Measurements from ENCODE around the gene FMNL2.

Gene FMNL2

GRCh38 chr2:152339556-152340286, 4.7 kb downstream of the FMNL2 start:
- DNase-seq, result no peak

DNA sequence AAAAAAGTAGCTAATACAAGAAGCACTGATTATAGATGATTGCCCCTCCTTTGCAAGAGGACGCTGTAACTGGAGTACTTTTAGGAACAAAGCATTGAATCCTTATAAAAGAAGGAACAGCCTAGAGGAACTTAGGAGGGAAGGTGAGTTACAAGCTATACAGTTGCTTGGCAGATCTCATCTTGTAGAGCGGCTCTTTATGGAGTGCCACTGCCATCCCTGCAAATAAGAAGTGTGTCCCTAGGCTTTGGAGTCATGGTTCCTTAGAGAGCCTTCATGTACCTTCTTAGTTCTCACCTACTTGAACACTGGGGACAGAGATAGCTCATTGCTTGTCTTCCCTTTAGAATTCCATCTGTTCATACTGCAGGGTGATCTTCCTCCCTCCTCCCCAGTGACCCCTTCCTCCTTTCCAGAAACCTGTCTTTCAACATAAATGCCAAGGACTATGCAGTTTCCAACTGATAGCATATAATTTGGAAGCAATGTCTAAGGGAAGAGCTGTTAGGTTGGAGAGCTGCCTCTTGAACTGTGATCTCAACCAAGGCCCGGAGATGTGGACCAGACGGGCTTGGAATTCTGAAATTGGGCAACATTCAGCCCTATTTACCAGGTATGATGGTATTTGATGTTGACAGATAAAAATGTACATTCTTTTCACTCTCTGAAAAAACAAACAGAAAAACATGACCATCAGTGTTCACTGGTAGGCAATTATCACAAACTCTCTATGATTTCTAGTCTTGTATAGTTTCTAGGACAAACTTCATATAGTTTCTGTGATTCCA, 7.5 kb downstream of the FMNL2 start:
- DNase-seq, result no peak

DNA sequence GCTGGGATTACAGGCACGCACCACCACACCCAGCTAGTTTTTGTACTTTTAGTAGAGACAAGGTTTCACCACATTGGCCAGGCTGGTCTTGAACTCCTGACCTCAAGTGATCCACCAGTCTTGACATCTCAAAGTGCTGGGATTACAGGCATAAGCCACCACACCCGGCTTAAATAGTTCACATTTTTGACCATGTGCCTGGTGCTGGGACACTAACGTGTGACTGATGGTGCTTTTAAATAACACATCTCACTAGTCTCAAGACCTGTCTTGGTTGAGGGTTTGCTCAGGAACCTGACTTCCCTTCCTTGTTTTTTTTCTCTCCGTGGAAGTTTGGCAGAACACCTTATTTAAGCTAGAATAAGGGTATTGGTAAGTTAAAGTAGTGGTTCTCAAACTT, 8.5 kb downstream of the FMNL2 start:
- DNase-seq, result no peak

- no peak for DNase-seq
Measured at GRCh38 chr2:152344579-152345195, 9.7 kb downstream of the FMNL2 start.

- no peak for DNase-seq
Measured at GRCh38 chr2:152347076-152347475, 12.1 kb downstream of the FMNL2 start.

- no peak for DNase-seq
Measured at GRCh38 chr2:152348388-152348787, 13.4 kb downstream of the FMNL2 start.

DNA sequence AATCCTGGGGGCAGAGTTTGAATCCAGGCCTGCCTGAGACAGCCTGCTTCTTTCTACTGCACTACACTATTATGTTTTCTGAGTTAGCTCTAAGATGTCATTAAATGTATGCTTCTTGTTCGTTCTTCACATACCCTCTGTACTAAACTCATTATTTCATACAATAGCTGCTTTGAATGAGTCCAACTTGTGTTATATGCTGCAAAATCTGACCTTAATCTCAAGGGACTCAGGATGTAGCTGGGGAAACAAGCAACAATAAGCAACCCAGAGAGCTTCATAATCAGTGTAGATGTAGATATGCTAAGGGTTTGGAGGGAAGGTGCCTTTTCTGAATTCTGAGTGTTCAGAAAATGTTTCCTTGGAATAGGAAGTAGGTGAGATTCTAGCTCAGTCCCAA, 14.4 kb downstream of the FMNL2 start:
- no peak for DNase-seq

GRCh38 chr2:152350155-152350679, 15.2 kb downstream of the FMNL2 start:
- DNase-seq, result no peak

DNA sequence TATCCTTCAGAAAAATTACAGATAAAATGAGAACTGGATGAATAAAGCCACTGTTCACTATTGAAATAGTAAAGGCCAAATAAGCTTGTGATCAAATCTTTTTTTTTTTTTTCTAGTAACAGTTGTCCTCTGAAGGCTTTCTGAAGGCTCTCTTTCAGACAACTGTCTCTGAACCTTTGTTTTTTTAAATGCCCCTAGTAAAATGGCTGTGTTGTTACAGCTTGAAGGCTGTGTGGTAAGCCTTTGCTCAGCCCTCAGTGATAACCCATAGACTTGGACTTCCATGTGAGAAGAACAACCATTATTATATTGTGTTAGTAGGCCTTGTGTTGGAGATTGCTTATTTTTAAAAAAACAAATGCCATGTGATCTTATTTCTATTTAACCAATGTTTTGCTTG, 17.6 kb downstream of the FMNL2 start:
- no peak for DNase-seq

DNA sequence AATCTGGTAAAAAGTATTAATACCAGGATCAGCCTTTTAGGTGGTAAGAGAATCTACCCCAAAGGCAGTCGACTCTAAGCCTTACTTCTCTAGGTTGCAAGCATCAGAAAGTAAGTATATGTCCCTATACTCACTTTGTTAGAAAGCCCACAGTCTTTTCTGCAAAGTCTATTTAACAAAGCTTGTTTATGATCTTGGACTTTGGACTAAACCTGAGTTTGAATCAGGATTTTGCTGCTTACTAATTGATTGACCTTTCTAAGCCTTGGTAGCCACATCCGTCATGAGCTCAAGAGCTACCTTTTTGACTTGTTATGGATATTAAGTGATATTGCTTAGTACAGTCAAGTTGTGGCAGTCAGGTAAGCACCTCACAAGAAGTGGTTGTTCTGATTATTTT, 18.4 kb downstream of the FMNL2 start:
- DNase-seq, result no peak

DNA sequence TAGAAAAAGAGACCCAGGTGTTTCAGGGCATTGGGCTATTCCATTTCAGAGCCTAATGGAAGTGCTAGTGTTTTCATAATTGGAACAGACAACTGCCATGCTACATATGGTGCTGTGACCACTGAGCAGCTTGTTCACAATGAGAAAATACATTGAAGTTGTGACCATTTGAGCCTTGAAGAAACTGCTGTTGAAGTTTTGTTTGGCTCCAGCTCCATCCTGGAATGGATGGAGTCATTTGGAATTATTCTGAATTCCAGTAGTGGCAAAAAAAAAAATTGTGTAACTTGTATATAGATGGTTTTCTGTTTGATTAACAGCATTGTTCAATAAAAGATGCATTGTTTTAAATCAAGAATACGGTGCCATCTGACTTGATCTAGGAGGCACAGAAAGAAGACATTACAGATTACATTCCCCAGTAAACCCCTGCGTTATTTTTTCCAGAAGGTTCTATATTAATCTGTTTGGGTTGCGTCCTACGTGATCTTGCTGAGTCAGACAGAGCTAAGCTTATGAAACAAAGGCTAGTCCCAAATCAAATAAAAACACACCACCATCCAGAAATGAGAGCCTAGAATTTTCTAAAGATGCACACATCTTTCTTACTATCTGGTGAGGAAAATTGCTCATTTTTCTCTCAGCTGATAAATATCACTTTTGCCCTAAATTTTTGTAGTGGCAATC, 19.2 kb downstream of the FMNL2 start:
- DNase-seq, result no peak

GRCh38 chr2:152354909-152355308, 19.9 kb downstream of the FMNL2 start:
- DNase-seq, result no peak

GRCh38 chr2:152355409-152355831, 20.4 kb downstream of the FMNL2 start:
- DNase-seq, result no peak

GRCh38 chr2:152359573-152360363, 24.8 kb downstream of the FMNL2 start:
- DNase-seq, result no peak

DNA sequence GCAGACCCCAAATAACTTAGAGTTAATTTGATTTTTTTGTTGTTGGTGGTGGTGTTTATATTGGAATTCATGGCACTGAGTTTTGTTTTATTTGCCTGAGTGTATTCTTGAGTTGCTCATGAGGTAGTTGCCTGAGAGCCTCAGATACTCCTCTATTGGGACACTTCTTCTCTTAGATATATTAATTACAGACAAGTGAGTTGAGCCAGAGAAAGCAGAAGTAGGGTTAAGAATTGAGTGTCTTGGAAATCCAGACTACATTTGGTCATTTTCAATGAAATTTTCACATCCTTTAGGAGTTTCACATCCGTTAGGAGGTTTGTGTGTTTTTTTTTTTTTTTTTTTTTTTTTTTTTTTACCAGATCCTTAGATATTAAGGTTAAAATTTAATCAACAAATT, 29.0 kb downstream of the FMNL2 start:
- DNase-seq, result no peak

- DNase-seq, result no peak
Measured at GRCh38 chr2:152367547-152368390, 32.8 kb downstream of the FMNL2 start.

GRCh38 chr2:152369176-152369860, 34.3 kb downstream of the FMNL2 start:
- no peak for DNase-seq

DNA sequence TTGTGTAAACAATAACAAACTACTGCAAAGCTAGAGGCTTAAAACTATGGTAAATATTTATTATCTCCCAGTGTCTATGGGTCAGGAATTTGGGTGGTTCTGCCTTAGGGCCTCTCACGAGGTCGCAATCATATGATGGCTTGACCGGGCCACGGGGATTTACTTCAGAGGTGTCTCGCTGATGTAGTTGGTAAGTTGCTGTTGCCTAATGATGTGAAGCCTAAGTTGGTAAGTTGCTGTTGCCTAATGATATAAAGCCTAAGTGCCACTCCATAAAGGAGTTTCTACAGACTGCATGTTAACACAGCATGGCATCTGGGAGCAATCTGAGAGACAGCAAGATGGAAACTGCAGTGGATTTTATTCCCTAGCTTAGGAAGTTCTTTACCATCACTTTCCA, 35.8 kb downstream of the FMNL2 start:
- no peak for DNase-seq

DNA sequence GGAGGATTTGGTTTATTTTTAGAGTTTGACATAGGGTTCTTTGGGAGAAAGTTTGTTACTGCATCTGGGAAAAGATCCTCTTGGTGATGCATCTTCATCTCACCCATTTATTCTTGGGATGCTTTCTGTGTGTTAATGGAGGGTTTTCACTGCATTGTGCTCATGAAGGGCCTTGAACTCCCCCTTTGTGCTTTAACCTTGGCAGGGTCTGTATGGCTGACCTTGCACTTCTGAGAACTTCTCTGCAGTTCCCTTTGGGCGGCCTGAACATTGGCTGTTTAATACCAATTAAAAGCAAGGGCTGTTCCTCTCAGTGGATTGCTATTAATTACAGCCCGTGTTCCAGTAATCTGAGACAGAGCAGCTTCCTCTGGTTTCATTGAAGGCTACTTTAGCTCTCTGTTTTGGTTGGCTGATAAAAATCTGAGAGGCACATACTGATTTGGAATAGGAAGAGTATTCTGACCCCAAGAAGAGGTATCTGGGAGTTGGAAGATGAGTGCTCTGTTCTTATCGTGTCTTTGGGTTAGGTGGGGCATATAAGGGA, 37.5 kb downstream of the FMNL2 start:
- no peak for DNase-seq

GRCh38 chr2:152375174-152375573, 40.2 kb downstream of the FMNL2 start:
- no peak for DNase-seq

Measured in midbrain (tissue), 1 donor.